D341Med (cell line): ENCODE measurements around the gene PHB1.

Source experiments
- DNase-seq: peaks from one replicate; pipeline ENCODE4 v3.0.0; 2012; ENCODE audit warnings: low spot score

Gene PHB1

DNA sequence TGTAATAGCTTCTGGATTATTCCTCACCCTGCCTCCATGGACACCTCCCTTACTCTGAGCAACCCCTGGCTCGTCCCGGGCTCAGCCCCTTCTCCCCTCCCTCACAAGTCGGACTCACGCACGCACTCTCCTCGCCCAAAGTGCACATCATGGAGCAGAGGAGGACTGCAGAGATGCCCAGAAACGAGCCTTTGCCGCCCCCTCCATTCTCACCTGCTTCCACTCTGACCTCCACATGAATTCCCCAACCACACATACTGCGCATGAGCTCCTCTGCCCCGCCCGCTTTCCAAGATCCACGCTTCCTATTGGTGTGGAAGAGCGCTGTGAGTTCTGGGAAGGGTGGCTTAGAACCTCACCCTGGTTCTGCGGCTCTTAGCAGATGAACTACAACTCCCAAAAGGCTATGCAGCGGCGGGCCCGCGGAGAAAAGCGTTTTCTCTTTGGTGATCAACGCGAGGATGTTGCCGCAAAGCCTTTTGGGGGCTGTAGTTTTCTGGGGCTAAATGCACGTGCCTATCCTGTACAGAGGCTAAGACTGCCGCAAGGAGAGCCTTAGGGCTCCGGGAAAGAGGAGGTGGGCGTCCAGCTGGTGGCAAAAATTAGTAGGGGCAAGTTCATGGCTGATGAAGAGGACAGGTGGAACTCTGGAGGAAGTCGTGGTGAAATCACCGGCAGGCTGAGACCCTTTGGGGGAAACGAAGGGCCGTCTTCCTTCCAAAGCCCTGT lies at the start of gene PHB1:
Gene PHB1 (minus strand): TSS at position 261 of the 729 bp plus-strand sequence. CDS start 1,618 bp downstream, outside the sequence.
- DNase-seq, result peak; percentile 99

DNA sequence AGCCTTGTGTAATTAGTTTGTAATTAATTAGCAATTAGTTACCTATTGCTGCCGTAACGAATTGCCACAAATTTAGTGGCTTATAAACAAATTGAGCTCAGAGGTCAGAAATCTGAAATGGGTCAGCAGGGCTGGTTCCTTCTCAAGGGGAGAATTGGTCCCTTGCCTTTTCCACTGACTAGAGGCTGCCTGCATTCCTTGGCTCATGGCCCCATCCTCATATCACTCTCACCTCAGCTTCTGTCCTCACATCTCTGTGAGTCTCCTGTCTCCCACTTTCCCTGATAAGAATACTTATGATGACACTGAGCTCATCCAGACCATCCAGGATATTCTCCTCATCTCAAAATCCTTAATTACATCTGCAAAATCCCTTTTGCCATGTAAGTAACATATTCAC lies 49.4 kb upstream of the PHB1 start:
- DNase-seq, result no peak

DNA sequence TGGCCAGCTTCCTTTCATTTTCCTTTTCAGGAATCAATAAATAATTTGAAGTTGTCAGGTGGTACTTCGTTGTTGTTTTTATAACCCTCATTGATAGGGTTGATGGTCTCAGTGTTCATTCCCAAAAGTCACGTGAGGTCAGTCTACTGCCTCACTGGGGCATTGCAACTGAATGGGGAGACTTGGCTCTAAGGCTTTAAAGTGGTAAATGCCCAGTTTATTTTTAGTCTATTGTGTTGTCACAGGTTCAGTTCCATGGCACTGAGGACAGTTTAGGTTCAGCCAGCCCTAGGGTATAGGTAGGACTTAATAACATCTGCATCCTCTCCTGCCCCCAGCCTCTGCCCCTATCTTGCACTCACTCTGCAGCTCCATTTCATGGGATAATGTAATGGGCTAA lies 46.9 kb upstream of the PHB1 start:
- DNase-seq, result no peak

DNA sequence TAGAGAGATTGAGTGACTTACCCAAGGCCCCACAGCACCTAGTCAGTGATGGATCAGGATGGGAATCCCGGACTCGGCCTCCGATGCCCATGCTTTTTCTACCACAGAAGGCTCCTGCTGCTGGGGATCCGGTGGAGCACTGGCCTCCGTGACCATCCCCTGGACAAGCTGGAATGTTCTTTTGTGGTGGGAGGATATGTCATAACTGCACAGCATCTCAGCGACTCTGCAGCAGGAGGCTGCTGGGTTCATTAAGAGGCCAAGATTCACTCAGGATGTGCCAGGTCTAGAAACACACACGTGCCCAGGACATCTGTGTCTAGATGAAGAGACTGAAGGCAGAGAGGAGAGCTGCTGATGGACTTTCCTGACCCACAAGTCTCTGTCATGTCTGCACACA lies 45.7 kb upstream of the PHB1 start:
- DNase-seq, result no peak

DNA sequence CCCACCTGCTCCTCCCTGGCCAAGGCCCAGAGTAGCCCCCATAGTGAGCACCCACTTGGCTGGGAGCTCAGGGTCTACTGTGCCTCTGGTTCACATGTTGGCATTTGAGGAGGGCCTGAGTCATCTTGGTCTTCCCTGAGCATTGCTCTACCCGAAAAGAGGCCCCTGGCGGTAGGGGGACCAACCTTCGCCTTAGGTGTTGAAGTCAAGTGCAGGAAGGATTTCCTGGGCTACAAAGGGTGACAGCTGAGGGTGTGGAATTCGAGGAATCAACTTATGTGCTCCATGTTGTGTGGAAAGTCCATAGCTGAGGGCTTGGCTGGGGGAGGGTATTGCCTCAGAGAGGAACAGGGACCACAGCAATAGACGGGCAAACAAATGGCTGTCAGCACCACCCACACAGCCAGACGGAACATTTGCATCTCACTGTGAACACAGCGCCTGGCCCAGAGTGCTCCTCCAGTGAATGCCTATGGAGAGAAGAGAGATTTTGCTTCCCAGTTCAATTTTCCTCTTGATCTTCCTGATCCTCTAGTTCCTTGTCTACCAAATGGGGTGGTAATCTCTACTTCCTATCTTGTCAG lies 44.8 kb upstream of the PHB1 start:
- DNase-seq, result no peak

DNA sequence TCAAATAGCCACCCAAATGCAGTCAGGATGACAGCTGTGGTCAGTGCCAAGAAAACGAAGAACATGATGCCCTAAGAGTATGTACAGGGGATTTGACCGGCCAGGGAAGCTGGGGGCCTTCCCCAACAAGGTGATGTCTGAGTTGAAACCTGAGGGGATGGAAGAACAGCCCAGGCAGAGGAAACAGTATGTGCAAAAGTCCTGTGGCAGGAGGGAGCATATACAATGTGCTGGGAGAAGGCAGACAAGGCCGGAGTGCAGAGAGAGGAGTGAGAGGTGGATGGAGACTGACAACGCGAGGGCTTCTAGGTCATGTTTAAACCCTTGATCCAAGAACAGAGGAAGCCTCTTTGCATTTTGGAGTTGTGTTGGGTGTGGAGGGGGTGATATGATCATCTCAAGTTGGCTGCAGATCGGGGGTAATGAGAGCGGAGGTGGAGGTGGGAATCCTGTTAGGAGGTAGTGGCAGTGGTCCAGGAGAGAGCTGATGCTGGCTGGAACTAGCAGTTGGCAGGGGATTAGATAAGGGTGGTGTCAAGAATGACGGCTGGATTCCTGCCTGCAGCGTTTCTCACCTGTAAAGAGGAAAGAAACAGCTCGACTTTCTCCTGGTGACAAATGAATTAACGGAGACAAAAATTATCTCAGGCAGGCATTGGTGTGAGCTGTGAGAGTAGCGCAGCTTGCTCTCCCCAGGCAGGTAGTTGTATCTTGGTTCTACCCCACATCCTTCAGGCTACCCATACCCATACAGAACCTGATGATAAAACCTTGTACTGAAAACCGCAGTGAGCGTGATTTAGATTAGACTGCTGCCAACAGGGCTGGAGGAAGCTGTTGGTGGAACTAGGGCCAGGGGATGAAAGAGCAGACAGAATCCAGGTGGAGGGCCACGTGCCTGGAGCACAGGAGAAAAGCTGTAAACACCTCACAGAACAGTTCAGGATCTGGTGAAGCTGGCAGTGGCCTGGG lies 43.2 kb upstream of the PHB1 start:
- DNase-seq, result no peak

DNA sequence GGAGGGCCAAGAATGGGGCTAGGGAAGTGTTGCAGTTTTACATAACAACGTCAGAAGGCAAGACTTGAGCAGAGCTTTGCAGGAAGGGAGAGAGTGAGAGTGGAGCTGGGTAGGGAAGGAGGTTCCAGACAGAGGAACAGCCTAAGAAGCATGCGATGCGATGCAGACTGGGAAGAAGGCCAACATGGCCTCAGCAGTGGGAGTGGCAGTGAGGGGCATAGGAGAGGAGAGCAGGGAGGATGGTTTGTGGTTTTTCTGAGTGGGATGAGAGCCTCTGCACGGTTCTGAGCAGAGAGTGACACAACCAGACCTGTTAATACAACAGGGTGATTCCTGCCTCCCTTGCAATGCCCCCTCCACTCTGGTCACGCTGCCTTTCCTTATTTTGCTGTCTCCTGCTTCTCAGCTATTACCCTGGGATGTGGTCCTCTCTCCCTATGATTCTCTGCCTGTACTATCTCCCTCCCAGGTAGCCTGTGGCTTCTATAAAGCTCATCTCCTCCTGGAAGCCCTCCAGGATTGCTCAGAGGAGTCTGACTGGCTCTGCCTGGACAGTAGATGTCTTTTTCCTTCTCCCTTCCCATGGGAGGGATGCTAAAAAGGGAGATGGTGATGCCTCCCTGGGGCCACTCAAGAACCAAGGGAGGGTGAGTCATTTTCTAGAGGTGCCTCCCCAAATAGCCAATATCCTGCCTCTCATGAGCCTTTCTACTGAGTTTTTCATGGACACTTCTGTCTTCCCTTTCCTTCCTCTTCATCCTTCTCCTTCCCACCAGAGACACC lies 41.7 kb upstream of the PHB1 start:
- no peak for DNase-seq

DNA sequence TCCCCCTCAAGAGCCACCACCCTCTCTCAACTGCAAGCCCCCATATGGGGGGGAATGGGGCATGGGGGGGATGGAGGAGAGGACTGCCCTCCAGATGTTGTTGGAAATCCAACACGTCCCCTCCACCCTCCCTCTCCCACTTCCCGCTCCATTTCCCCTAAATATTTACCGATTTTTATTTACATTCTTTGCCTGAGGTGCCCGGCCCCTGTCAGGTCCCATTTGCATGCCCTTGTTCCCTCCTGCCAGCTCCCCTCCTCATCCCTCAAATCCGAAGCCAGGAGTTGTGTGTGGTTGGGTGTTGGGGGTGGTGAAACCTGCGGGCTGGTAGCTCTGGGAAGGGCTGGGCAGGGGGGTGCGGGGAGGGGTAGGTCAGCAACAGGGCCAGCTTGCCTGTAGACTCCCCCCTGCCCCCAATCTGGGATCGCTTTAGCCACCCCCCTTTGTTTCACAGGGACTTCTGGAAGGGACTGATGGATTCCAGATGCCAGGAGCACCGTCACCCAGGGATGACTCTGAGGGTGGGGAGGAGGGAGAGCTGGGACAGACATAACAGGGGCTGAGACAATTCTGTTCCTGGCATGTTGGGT lies 40.7 kb upstream of the PHB1 start:
- no peak for DNase-seq

DNA sequence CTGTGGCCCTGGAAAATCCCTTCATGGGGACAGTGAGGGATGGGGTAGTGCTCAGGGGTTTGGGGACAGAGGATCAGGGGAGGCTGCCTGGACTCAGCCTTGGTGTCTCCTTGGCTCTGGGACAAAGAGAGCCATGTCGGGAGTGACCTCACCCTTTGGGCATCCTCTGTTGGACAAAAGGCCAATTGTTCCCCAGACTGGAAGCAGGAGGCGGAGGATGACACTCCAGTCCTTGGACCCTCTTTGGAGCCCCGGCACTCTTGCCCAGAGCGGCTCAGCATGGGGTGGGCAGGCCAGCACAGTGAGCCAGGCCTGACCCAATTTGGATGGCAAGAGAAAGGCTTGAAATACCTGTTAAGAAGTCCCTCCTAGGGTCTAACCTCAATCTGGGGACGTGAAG lies 39.4 kb upstream of the PHB1 start:
- DNase-seq, result no peak

DNA sequence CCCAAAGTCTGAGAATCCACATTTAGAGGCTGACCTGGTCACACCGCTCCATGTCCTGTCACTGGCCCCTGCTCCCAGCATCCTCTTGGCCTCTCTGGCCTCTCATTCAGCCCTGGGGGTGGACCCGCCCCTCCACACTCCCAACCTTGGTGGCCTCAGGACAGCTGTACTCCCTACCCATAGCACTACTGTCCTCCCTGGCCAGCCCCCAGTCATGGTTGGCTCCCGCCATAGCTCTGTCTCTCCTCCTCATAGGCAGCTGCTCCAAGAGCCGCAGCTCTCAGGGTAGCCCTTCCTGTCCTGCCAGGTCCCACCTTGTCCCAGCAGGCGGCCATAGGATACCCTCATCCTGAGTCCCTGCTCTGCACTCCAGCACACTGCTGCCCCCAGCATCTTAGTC lies 38.0 kb upstream of the PHB1 start:
- DNase-seq, result no peak

DNA sequence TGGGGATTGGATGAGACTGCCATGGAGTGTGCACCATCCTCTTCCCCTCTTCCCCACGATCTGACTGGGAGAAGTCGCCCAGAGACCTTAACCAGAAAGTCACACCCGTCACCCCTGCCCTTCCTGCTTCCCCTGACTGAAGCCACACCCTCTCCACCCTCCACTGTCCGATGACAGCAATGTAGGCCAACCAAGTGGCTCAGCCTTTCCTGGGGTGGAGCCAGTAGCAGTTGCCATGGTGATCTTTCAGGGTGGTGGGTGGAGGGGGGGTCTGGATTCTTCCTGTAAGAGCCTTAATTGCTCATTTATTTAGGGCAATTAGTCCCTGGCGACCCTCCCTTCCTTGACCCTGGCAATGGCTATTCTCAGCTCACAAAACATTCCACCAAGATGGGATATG lies 37.5 kb upstream of the PHB1 start:
- no peak for DNase-seq

DNA sequence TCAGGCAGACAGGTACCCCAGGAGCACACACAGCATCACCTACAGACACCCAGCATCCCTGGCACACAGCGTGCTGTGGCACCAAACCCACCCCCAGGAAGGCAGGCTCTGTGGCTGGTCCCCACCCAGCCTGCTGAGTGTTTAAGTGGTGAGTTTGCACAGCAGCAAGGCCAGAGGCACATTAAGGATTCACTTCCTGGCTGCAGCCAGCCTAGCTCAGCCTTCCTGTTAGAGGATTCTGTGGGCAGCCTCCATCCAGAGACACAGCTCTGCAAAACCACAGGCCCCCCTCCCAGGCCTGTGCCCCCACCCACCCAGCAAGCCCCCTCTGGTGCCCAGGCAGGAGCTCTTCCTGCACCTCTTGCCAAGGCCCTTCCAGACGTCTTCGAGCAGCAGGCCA lies 36.1 kb upstream of the PHB1 start:
- DNase-seq, result no peak

DNA sequence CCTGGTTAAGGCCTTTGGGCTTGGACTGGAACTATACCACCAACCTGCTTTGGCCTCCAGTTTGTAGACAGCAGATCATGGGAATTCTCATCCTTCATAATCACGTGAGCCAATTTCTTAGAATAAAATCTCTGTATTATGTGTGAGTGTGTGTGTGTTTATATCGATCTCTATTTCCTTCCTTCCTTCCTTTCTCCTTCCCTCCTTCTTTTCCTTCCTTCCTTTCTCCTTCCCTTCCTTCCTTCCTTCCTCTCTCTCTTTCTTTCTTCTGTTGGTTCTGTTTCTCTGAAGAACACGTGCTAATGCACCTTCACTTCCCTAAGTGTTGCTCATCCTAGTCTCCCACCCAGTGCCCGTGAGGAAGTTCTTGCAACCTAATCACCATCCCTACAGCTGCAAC lies 35.5 kb upstream of the PHB1 start:
- DNase-seq, result no peak

DNA sequence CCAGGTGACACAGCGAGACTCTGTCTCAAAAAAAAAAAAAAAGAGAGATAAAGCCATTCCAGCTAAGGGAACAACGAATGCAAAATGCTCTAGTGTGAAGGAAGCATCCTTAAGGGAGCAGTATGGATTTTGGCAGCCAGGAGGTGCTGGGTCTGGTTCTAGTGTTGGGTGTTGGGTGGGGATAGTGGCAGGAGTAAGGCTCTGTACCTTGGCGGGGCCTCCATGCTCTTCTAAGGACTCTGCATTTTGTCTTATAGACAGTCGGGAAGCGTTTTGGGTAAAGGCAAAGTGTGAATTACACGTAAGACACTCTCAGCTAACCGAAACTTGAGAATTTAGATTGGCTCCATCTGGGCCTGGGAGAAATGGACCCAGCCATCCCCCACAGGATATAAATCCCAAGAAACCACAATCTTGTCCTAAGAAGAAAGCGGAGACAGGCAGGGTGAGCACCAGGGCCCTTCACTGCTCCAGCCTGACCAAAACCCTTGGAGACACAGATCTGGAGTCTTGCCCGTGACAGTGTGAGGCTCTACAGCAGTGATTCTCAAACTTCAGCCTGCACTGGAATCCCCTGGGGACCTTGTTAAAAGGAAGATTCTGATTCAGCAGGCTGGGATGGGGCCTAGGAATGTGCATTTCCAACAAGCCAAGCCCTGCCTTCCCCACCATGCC lies 33.1 kb upstream of the PHB1 start:
- no peak for DNase-seq

DNA sequence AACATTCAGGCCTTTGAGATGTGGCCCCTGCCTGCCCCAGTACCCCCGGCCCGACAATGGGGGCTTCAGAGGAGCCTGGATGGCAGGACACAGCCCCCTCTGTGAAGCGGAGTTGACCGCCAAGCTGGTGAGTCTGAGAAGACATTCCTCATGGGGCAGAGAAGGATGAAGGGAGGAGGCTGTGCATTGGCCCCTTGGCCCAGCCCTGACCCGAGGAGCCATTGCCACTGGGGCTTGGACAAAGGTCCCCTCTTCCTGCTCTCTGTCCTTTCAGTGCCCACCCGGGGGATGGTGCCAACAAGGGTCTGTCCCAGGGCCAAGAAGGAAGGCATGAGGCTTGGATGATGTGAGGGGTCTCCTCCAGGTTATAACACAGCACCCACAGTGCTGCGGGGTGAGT lies 30.9 kb upstream of the PHB1 start:
- no peak for DNase-seq

DNA sequence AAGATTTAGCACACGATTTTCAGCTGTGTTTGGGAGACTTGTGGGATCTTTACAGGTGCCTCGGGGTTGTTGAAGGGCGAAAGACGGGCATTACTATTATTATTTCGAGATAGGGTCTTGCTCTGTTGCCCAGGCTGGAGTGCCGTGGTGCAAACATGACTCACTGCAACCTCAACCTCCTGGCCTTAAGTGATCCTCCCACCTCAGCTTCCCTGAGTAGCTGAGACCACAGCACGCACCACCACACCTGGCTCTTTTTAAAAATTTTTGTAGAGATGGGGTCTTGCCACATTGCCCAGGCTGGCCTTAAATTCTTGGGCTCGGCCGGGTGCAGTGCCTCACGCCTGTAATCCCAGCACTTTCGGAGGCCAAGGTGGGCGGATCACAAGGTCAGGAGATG lies 29.7 kb upstream of the PHB1 start:
- DNase-seq, result no peak

DNA sequence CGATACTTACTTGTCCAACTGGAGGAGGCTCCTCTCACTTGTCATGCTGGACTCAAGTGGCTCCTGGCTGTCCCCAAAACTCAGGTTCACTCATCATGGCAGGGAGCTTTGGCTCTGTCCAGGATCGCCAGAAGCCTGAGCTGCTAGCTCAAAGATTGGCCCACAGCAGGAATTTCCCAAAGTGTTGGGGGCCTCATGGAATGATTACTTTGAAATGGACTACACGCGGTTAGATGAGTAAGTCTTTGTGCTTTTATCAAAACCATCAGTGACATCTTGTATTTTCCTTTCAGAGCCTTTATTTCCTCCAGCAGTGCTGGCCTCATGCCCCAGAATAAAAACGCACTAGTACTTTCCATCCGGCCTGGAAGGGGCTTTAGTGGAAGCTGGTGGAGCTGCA lies 29.2 kb upstream of the PHB1 start:
- no peak for DNase-seq

DNA sequence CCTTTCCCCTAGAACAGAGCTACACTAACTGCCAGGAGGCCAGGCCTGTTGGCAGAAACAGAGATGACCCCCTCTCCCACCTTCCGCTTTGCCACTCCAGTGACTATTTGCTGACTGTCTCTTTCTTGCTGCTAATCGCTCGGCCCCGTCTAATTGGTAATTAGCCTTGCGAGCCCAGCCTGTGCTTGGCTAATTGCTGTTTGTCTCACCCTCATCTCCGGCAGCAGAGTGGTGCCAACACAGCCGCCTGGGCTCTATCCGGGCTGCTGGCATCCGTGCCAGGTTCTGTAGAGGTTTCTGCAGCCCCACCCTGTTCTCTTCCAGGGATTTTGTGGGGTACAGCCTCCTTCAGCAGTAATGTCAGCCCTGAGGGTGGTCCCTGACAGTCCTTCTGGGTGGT lies 27.4 kb upstream of the PHB1 start:
- no peak for DNase-seq

DNA sequence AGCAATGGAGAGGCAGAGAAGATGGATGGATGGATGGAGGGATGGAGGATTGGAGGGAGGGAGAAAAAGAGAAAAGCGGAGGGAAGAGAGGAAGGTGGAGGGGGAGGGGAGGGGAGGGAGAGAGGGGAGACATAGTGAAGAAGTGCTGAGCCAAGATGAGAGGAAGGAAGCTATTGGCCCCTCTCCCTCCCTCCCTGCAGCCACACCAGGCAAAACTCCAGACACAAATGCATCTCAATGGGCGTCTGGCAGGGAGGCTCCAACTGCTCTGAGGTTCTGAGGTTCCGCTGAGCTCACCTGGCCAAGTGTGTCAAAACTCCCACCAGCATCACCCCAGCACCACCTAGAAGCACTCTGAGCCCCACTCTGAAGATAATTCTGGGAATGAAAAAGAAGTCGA lies 26.9 kb upstream of the PHB1 start:
- no peak for DNase-seq

DNA sequence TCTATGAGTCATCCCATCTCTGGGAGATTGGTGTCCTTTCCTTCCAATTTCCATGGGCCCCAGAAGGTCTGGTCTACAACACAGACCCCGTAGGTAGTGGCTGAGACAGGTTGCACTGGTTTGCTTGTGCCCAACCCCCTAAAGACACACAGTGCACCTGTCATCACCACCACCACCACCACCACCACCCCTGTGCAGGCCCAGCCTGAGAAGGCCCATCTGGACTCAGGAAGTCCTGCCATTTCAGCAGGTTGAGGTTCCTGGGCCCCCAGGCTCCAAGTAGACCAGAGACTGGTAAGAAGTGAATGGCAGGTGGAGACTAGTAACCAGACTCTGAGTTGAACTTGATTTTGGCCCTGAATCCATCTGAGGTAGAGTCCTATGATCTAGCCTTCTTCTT lies 25.9 kb upstream of the PHB1 start:
- peak; percentile 15 for DNase-seq
